Subcutaneous adipose tissue (tissue), 4 donors: ENCODE data around the gene ZFPM1. TPM values are rescaled to one million over a fixed set of nuclear protein-coding genes. Genes with fewer than 3 reads are reported as not detected.

Source experiments
- total RNA-seq, 4 donors: library from RNA; depleted of rRNA; stranded (reverse); fragments of >200 nt; gene quantifications; one replicate each; pipeline ENCODE4 v1.1.0, GENCODE V29; 2016
- TF ChIP-seq, protein P1 (sequence below): fragments of 450-650 bp; IDR thresholded peaks from one replicate; pipeline ENCODE4 v1.5.1; 2016; ENCODE audit warnings: low read depth, mild to moderate bottlenecking, control low read depth, antibody characterized with exemption, moderate library complexity

Gene ZFPM1
- total RNA-seq, 4 donors from 2014 or later = 0.17 to 0.57 (median 0.44) TPM; not detected in 1

DNA sequence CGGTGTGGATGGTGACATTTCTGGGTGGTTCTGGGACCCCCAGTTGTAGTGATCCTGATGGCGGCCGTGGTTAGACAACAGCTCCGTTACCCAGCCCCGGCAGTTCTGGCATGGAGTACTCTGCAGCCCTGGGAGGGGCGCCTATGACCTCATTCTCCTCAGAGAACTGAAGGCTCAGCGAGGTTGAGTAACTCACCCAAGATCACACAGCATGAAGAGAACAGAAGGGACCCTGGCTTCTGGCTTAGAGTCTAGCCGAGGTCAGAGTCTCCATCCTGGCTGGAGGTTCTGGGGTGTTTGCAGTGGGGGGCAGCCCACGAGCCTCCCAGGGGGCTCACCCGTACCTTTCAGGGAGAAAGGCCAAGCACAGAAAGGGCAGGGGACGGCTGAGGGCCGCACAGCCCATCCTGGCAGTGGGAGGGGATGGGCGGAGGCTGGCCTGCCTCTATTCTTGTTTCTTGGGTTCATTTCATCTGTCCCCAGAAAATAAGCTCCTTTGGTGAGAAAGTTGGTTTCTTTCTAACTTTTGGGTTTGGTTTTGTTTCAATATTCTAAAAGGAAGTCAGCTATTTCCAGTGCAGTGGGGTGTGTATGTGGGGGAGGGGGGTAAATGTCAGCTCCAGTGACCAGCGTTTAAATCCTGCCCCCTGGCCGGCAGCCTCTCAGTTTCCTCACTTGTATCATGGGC, 13.2 kb downstream of the ZFPM1 start:
- TF ChIP-seq, protein P1, sequence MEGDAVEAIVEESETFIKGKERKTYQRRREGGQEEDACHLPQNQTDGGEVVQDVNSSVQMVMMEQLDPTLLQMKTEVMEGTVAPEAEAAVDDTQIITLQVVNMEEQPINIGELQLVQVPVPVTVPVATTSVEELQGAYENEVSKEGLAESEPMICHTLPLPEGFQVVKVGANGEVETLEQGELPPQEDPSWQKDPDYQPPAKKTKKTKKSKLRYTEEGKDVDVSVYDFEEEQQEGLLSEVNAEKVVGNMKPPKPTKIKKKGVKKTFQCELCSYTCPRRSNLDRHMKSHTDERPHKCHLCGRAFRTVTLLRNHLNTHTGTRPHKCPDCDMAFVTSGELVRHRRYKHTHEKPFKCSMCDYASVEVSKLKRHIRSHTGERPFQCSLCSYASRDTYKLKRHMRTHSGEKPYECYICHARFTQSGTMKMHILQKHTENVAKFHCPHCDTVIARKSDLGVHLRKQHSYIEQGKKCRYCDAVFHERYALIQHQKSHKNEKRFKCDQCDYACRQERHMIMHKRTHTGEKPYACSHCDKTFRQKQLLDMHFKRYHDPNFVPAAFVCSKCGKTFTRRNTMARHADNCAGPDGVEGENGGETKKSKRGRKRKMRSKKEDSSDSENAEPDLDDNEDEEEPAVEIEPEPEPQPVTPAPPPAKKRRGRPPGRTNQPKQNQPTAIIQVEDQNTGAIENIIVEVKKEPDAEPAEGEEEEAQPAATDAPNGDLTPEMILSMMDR = no peak

DNA sequence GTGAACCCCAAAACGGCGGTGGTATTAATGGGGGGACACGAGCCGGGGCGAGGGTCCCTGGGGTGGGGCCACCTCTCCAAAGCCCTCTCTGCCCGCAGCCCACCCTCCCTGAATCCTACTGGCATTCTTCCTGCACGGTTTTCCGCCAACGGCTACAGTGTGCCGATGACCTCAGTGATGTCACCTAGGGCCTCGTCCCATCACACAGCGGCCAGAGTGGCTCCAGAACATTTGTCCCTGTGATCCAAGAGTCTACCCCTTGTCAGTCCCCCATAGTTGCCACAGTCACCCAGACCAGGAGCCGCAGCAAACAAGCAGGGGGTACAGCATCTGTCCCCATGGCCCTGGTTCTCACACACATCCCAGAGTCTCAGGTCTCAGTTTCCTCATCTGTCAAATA, 13.9 kb downstream of the ZFPM1 start:
- TF ChIP-seq, protein P1 = no peak

DNA sequence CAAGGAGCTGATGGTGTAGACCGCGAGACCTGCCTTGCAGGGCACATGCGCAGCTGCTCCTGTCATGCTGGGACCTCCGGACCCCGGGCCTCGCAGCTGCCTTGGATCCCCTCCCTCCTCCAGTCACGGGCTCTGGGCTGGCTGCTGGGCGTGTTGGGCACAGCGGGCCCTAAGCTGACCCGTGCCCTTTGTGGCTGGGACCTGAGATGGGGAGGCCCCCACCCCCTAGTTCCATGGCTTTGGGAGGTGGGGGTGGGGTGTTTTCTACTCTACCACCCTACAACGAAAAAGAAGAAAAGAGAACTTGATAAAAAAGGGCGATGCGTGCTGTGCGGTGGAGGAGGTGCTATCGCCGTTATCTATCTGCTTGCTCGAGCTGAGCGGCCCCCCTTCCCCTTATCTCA, 14.5 kb downstream of the ZFPM1 start:
- TF ChIP-seq, protein P1 = no peak

DNA sequence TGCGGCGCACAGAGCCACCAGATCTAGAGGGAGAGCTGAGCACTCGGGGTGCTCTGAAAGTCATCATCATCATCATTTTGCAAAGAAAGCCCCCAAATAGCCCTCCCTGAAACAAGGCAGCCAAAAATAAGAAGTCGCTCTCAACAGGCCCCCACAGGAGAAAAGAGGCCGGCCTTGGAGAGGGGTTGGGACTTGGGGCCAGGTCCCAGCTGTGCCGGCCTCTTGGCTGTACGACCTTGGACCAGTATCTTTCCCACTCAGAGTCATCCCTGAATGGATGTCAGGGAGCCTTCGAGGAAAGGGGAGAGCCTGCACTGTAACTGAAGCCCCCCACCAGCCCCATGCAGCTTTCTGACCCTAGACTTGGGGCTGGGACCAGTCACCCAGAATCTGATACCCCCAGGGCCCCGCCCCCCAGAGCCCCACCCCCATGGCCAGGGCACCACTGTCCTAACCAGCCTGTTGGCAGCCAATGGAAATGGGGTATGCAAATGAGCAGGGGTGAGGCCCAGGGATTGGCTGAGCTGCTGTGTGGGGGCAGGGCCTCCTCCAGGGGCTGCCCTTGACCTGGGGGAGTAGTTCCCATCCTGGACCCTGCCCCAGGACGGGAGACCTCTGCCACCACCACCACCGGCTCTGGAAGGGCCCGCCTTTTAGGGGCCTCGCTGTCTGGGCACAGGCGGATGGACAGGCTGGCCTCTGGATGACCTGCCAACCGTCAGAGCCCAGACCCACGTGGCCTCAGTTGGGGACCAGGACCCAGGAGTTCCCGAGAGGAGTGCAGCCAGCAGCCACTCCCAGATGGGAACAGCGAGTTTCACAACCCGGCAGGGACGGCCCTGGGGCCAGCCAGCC, 15.4 kb downstream of the ZFPM1 start:
- TF ChIP-seq, protein P1 = no peak

DNA sequence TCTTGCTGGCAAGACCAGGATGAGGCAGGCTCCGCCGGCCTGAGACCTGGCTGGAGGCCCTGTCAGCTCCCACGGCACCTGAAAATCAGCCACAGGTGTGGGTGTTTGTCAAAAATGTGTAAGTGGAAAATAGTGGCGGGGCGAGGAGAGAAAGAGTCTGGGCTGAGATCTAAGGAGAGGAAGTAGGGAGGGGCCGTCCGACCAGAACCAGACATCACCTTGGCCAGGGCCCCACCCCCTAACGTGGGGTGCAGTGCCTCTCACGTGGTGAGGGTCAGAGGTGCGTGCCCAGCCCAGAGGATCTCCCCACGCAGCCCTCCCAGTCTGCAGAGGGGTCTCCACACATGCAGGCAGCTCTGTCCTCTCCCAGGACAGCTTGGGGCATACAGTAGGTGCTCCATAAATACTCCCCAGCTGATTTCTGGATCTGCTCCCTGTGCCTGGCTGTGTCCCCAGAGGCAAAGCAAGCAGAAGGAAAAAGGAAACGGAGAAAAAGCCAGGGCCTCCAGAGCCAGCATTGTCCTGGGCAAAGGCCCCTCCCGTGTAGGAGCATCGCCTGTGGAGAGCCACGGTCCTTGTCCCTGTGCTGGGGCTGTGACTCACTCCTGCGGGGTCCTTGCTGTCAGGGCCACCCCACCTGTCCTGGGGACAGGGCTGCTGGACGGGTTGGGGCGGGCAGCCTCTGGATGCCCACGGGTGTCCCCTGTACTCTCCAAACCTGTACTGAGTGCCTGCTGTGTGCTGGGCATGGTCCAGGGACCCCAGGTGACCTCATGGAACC, 16.7 kb downstream of the ZFPM1 start:
- TF ChIP-seq, protein P1 = no peak

DNA sequence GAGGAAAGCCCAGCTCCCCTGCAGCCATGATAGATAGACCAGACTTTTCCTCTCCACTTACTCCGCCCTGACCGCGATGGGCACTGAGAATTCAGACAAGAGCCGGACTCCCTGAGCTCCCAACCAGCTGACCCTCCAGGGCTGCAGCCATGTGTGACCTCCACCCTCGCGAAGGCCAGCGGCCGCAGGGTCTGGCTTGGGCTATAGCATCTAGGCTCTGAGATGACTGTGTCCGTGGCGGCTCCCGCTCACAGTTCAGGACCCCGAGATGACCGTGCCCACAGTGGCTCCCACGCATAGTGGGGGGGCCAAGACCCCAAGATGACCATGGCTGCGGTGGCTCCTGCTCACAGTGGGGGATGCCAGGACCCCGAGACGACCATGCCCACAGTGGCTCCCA, 18.0 kb downstream of the ZFPM1 start:
- TF ChIP-seq, protein P1 = no peak

DNA sequence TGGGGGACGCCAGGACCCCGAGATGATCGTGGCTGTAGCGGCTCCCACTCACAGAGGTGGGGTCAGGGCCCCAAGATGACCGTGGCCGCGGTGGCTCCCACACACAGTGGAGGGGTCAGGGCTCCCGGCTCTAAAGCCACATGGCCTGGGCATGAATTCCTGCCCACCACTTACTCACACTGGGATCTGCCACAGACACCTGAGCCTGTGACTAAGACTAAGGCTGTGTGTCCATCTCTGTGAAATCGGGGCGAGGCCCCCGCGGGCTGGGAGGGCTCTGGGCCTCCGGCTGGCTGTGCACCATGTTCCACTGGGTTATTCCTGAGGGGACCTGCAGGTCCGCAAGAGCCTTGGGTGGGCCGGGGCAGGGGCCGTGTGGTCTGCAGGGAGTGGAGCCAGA, 18.5 kb downstream of the ZFPM1 start:
- TF ChIP-seq, protein P1 = no peak
